ENCODE results near the gene MAP3K7CL. TPM values are rescaled to one million over a fixed set of nuclear protein-coding genes. Genes with fewer than 3 reads are reported as not detected.

The MAP3K7CL gene
- total RNA-seq, 1 experiment from 2014 or later, result 0.31 TPM

GRCh38 chr21:29133796-29134195, 3.4 kb downstream of the MAP3K7CL start:
- POLR2A ChIA-PET, result no interaction called here
- Histone ChIP-seq H3K36me3 (ENCODE audit: control insufficient read depth, insufficient read depth, low read length) (no peaks in the 10 kb centered on the region), H3K27ac (ENCODE audit: low read length) (no peak overlapping the region), H3K4me1 (ENCODE audit: control insufficient read depth, insufficient read depth, low read length) (no peaks in the 10 kb centered on the region), H3K9me3 (ENCODE audit: control insufficient read depth, insufficient read depth, low read depth, low read length) (peaks cover 3% of the 10 kb centered on the region; the same call in 1 of the 2 replicates), H3K27me3 (ENCODE audit: control insufficient read depth, insufficient read depth, low read length) (no peaks in the 10 kb centered on the region), H3K4me3 (ENCODE audit: low read depth in 2 of 2, low read length in 2 of 2) (no peak overlapping the region)
- no peak for ATAC-seq
- no TSS peak for BruUV-seq (replicated peaks)
- no peak for DNase-seq (ENCODE audit: low read depth, low spot score)
- intact Hi-C loops (cut with micrococcal nuclease; ENCODE audit: unreplicated experiment) (no loop called here), in situ Hi-C loops (cut with HindIII; ENCODE audit: low pct_unique_long_range_greater_than_20kb, low sequenced_read_pairs) (no loop called here)
- CTCF ChIA-PET, result no interaction called here
- no peak for TF ChIP-seq CTCF (IDR thresholded peaks at IDR 0.05)
- no peak for TF ChIP-seq TCF7L2 (IDR thresholded peaks at IDR 0.05; ENCODE audit: low read depth, low read length)
- no peak for TF ChIP-seq REST (IDR thresholded peaks at IDR 0.05; ENCODE audit: insufficient read depth in 1 of 2, low read depth in 2 of 2, low read length in 1 of 2)
- TF ChIP-seq POLR2AphosphoS5 (IDR thresholded peaks at IDR 0.05; ENCODE audit: low read depth, low read length), result no peak
- TF ChIP-seq SIN3A (IDR thresholded peaks at IDR 0.05; ENCODE audit: borderline replicate concordance, insufficient read depth, low read depth, low read length), result no peak

- in situ Hi-C loops (cut with HindIII; ENCODE audit: low pct_unique_long_range_greater_than_20kb, low sequenced_read_pairs) (no loop called here), intact Hi-C loops (cut with micrococcal nuclease; ENCODE audit: unreplicated experiment) (no loop called here)
- Histone ChIP-seq H3K36me3 (ENCODE audit: control insufficient read depth, insufficient read depth, low read length) (no peaks in the 10 kb centered on the region), H3K9me3 (ENCODE audit: control insufficient read depth, insufficient read depth, low read depth, low read length) (no peaks in the 10 kb centered on the region), H3K27me3 (ENCODE audit: control insufficient read depth, insufficient read depth, low read length) (no peaks in the 10 kb centered on the region), H3K4me1 (ENCODE audit: control insufficient read depth, insufficient read depth, low read length) (no peaks in the 10 kb centered on the region), H3K27ac (ENCODE audit: low read length) (no peak overlapping the region), H3K4me3 (ENCODE audit: low read depth in 2 of 2, low read length in 2 of 2) (no peak overlapping the region)
- POLR2A ChIA-PET, result no interaction called here
- ATAC-seq (no peak), DNase-seq (ENCODE audit: low read depth, low spot score) (no peak)
- no peak for TF ChIP-seq TCF7L2 (IDR thresholded peaks at IDR 0.05; ENCODE audit: low read depth, low read length)
- no peak for TF ChIP-seq POLR2AphosphoS5 (IDR thresholded peaks at IDR 0.05; ENCODE audit: low read depth, low read length)
- TF ChIP-seq CTCF (IDR thresholded peaks at IDR 0.05), result no peak
- TF ChIP-seq REST (IDR thresholded peaks at IDR 0.05; ENCODE audit: insufficient read depth in 1 of 2, low read depth in 2 of 2, low read length in 1 of 2), result no peak
- no peak for TF ChIP-seq SIN3A (IDR thresholded peaks at IDR 0.05; ENCODE audit: borderline replicate concordance, insufficient read depth, low read depth, low read length)
- no TSS peak for BruUV-seq (replicated peaks)
- CTCF ChIA-PET, result no interaction called here
Observed at GRCh38 chr21:29135481-29135880, 5.0 kb downstream of the MAP3K7CL start.

Data from Panc1 (cell line).